GM19395 (cell line): ENCODE data around the gene KIAA0586.
"Not testable (repeated sequence)": the region's sequence is repeated elsewhere in the genome, so short reads cannot be mapped to it uniquely, and the experiment has no call there.

Experiments
- ATAC-seq: cut with Tn5 transposase; IDR thresholded peaks from one replicate; pipeline ENCODE4 v1.9.1; 2021; ENCODE audit warnings: mild to moderate bottlenecking, moderate library complexity; ENCODE audit not compliant: unreplicated experiment

The KIAA0586 gene

DNA sequence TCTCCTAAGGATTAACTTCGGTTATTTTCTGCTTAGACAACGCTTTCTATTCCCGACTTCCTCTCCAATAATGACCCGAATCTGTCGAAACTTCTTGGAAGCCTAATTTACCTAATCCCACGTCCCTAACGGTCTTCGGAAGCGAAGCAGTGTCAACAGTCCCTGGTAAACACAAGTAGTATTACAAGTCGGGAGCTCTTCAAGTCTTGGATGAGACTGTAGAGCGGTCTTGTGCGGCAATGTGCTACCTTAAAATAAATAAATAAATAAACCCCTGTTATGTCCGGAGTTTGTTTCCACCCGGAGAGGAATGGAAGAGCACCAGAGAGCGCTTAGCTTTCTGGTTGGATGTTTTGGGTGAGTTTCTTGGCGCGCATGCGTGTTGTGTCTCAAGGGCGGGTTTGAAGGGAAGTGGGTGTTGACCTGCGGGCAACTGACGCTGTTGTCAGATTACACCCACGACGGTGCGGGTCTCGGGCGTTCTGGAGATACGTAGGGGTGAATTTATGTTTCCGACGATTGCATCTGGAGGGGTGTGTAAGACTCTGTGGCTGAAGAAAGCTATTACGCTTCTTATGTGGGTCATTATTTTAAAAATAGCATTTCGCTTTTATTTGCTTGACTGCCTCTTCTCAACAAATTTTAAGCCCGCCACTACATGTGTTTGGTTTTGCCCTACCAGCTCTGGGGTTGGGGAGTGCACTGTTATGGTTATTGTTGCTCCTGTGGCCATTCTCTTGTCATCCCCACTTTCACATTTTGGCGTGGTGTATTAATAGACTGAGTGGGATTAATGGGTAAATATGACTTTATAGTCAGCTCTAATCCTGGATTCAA lies at the start of gene KIAA0586, which contains the start of gene TIMM9:
Gene KIAA0586, plus strand, starts transcription at position 439 of the 837 bp plus-strand sequence. CDS start 546 bp downstream, outside the sequence.
Gene TIMM9, minus strand, starts transcription at position 251 of the 837 bp plus-strand sequence. CDS start 15,586 bp downstream, outside the sequence.
- peak; percentile 92 for ATAC-seq

DNA sequence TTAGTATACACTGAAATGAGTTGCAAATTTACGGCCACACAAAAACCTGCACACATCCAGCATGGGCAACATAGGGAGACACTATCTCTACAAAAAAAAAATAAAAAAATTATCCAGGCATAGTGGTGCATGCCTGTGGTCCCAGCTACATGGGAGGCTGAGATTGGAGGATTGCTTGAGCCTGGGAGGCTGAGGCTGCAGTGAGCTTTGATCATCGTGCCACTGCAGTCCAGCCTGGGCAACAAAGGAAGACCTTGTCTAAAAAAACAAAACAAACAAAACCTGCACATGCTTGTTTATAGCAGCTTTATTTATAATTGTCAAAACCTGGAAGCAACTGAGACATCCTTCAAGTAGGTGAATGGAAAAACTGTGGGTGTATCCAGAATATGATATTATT lies 36.7 kb upstream of the KIAA0586 start:
- ATAC-seq = no peak

DNA sequence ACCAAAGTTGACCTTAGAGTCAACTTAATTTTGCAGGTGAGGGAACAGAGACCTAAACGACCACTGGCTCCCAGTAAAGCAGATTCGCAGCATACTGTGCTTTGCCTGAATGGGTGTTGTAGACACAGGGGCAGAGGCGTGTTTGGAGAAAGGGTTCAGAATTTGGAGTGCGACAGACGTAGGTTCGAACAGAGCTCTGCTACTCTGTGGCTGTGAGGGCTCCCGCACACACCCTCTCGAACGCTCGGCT lies 32.0 kb upstream of the KIAA0586 start:
- ATAC-seq = no peak

DNA sequence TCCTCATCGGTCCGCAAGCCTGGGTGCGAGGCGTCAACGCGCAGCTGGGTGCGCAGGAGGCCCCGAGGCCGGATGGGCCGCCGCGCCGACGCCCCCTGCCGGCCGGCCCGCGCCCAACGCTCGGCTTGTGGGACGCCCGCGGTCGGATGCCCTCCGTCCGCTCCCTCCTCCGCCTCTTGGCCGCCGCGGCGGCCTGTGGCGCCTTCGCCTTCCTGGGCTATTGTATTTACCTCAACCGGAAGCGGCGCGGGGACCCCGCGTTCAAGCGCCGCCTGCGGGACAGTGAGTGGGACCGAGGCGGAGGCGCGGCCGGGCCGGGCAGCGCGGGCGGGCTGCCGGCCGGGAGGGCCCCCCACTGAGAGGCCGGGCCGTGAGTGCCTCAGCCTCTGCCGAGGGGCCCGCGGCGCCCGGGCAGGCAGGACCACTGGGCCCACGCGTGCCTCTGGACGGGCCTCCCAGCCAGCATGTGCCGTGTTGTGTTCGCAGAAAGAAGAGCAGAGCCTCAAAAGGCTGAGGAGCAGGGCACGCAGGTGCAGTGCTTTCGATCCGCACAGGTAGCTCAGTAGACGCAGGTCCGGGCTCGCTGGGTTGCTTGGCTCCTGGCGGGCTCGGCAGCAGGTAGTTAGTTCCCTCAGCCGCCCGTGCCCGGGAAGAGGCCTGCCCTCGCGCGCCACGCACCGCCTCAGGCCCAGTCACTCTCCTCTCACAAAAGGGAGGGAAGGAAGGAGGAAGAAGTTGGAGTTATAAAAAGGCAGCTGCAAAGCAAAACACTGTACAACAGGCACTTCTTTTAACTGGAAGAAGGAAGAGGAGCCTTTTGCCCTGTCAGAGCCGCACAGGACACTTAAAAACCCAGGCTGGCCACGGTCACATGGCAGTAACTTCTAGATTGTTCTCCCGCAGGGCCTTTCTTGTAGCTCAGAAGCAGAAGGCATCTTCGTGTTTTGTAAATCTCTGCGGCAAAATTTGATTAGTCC lies 31.4 kb upstream of the KIAA0586 start, which contains the start of gene TOMM20L:
Gene TOMM20L, plus strand, starts transcription at position 119 of the 977 bp plus-strand sequence. Its CDS starts 28 bp downstream, at position 147.
- ATAC-seq = peak; percentile 90

- no peak for ATAC-seq
Measured at GRCh38 chr14:58397156-58397555, 30.4 kb upstream of the KIAA0586 start.

DNA sequence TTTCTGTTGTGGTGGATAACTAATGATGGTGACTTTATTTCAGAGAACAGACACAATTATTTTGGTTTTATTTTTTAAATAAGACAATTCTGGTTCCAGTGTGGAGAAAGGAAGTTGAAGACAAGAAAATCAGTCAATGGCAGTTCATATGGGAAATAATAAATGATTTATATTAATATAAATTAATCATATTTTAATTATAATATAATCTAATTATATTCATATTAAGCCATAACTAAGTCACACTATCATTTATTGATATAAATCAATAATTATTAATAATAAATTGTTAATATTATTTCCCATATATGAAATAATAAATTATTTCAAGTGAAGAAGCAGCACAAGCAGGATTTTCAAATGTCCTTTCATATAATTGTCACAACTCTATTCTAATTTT lies 29.0 kb upstream of the KIAA0586 start:
- no peak for ATAC-seq

GRCh38 chr14:58398895-58399294 lies 28.6 kb upstream of the KIAA0586 start:
- no peak for ATAC-seq

DNA sequence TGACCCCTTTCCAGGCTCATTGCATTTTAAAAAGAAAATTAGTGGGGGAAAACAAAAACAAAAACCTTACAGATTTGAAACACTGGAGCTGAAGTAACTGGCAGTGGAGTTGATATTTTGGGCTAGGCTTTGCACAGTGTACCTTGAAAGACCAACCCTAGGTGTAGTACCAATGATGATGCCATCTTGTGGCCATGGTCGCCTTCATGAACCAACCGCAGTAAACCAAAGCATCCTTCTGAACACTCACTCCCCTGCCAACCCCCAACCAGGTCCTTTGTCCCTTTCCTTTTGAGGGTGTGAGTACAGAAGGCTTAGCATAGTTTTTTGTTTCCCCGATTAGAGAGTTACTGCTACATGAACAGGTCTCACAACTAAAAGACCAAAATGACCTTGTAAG lies 25.9 kb upstream of the KIAA0586 start:
- no peak for ATAC-seq

GRCh38 chr14:58408681-58409215 lies 18.8 kb upstream of the KIAA0586 start:
- ATAC-seq = no peak

DNA sequence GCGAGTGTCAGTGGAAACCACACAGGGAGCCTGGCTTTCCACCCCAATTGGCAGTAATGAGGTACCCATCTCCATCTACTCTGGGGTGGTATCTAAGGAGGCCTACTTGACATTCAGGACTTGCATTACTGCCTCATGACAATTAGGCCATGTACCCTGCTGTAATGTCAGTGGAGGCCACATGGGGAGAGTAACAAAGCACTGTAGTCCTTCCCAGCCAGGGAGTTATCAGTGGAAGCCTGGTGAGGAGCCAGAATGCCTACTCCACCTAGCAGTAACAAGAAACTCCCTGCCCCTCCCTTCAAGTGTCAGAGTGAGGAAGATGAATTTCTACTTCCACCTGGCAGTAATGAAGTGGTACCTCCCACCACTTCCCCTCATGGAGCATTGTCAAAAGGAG lies 12.7 kb upstream of the KIAA0586 start:
- ATAC-seq = no peak

- no peak for ATAC-seq
Measured at GRCh38 chr14:58415636-58416547, 11.6 kb upstream of the KIAA0586 start.

DNA sequence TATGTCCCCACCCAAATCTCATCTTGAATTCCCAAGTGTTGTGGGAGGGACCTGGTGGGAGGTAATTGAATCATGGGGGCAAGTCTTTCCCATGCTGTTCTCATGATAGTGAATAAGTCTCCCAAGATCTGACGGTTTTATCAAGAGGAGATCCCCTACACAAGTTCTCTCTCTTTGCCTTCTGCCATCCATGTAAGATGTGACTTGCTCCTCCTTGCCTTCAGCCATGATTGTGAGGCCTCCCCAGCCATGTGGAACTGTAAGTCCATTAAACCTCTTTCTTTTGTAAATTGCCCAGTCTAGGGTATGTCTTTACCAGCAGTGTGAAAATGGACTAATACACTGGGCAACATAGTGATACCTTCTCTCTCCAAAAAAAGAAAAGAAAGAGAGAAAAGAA lies 10.6 kb upstream of the KIAA0586 start:
- ATAC-seq = not testable (repeated sequence)

DNA sequence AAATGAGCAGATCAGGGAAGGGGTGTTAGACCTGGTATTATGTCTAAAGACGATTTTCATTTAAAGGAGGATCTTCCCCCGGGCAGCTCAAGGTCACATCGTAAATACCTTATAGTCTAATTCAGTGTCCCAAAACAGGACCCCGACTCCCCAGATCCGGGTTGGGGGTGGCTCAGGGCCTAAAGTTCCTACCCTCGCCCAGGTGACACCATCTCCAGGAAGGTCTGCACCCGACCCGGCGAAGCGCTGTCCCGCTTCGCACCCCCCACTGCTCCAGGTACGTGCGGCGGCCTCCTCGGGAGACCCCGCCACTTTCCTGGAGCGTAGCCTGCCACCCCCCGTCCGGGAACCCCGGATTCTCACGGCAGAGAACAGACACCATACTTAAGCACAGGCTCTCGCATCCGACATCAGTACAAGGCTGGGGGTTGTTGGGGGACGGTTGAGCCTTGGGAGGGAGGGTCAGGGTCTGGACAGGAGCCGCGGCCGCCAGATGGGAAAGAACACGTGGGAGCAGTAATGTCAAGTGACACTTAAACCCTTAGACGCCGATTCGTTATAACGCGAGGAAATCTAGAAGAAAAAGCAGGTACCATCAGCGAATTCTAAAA lies 744 bp upstream of the KIAA0586 start:
- peak; percentile 47 for ATAC-seq

DNA sequence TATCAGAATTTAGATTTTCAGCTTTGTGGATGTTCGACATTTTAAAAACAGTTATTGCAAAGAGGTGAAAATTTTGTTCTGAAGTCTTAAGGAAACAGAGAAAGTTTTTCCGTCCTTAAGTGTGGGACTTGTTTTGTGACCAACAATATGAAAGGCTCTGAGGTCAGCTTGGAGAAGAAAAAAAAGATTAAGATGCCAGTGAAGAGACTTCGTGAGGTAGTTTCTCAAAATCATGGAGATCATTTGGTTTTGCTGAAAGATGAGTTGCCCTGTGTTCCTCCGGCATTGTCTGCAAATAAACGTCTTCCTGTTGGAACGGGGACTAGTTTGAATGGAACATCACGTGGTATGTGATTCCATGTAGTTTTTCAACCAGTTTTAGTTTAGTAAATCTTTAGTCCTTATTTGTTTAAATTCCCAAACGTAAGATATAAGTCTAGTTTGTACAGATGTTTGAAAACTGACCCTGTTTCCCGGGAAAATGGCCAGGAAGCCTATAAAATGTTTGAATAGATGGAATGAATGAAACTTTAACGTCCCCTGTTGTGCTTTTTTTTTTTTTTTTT lies 682 bp downstream of the KIAA0586 start:
- ATAC-seq = no peak

GRCh38 chr14:58430156-58430555 lies 2.6 kb downstream of the KIAA0586 start:
- ATAC-seq = no peak

GRCh38 chr14:58439476-58439875 lies 12.0 kb downstream of the KIAA0586 start:
- no peak for ATAC-seq

GRCh38 chr14:58444627-58445026 lies 17.1 kb downstream of the KIAA0586 start:
- no peak for ATAC-seq

- ATAC-seq = no peak
Measured at GRCh38 chr14:58455593-58456265, 28.2 kb downstream of the KIAA0586 start.

GRCh38 chr14:58460772-58461171 lies 33.3 kb downstream of the KIAA0586 start:
- ATAC-seq = no peak
